NCI-H345 treated with DMSO at 0.1 percent for 48 hours (cell line): ENCODE data around the gene NBPF1.
"Not testable (repeated sequence)": the region's sequence is repeated elsewhere in the genome, so short reads cannot be mapped to it uniquely, and the experiment has no call there.

Experiments
- DNase-seq: peaks from one replicate; lab custom pipeline; 2025; ENCODE audit not compliant: unreplicated experiment; lab: John Stamatoyannopoulos, UW

Gene NBPF1

DNA sequence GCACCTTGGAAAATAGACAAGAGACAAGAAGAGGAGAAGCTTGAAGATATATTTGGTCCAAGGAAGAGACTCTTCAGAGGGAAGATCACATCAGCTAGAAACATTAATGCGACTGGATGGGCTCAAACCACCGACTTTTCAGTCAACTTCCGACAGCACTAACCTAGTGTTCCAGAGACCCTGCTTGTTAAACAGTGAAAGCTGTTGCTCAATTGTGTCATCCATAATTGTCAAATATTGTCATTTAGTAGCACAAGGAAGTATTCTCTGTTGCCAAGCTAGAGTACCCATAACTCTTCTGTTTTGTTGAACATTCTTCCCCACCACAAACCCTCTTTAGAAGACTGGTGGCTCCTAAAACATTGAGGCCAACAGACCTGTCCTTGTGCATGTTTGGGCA, 56.3 kb downstream of the NBPF1 start:
- DNase-seq: not testable (repeated sequence)

DNA sequence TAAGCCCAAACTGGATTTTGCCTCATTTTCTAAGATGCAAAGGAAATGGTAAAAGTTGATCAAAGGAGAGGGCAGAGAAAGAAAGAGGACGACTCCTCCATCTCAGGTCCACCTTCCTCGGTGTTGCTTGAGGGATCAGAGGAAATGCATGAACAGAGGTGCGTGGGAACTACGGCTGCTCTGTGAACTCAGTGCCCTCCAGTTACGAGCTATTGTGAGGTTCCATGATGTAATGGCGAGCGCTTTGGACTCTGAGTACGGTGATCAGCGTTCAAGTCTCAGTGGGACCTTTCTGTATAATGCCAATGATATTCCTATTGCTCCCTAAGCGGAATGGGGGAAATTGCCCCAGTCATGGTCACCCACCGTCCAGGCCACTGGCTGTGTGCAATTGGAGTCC, 60.1 kb downstream of the NBPF1 start:
- not testable (repeated sequence) for DNase-seq

DNA sequence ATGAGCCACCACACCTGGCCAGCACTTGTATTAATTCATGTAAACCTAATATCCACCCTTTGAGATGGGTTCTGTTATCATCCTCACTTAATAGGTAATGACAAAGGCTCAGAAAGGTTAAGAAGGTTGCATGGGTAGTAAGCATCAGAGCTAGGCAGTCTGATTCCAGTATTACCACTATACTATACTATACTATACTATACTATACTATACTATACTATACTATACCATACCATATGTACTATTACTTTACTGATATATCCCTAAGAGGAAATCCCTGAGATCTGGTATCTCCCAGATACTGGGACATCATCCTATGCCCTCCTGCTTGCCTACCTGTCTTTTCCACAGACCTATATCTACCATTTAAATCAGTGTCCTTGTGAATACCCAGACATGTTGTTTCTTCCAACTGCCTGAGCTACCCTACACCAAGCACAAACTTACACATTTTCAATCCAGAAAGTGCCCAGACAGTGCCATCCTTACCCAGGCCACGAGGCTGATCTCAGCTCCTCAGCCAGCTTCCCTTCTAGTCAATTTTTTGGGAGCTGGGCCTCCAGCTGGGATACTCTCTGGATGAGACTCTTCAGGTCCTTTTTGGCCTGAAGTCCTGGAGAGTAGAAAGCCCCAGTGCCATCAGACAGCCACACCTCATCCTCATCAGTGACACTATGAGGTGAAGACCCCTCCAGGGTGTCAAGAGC, 63.0 kb downstream of the NBPF1 start:
- not testable (repeated sequence) for DNase-seq

DNA sequence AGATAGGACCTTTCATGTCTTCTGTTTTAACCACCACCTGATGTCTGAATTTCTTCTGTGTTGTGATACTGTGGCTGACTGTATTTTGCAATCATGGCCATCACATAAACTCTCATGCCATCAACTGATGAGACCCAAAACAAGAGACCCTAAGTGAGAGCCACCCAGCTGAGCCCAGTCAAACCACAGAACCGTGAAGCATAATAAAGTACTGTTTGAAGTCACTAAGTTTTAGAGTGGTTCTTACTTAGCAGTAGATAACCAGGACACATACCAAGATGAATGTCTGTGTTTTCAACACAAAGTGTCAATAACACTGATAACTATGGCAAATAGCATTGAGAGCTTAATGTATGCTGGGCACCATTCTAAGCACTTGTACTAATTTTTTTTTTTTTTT, 63.8 kb downstream of the NBPF1 start:
- DNase-seq: not testable (repeated sequence)

DNA sequence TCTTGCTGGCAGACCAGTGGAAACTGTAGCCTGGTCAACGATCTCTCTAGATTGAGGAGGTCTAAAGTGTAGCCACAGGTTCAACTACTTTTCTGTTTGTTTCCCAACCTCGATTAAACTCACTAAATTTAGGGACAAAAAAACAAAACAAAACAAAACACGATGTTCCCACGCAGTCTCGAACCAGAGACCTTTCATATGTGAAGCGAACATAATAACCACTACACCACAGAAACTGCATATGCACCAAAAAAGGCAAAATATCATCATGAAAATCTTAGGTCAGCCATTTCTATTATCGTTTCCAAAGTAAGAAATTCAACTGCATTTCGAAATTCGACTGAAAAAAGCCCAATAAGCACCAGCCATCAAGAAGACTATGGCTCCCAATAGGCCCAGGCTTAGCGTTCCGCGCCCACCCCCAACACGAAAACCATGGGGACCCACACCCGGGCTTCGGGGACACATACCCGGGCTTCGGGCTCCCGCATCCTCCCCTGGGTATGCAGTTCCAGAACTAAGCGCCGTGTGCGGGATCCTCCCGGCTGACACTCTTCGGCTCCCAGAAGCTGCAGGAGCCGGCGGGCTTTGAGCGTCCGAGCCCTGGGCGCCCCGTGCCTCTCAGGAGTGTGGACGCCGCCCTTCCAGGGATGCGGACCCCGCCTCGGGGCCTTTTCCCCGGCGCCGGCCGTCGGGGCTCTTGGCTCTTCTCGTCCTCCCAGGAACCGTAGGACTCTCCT, 65.7 kb downstream of the NBPF1 start:
- DNase-seq: not testable (repeated sequence)

DNA sequence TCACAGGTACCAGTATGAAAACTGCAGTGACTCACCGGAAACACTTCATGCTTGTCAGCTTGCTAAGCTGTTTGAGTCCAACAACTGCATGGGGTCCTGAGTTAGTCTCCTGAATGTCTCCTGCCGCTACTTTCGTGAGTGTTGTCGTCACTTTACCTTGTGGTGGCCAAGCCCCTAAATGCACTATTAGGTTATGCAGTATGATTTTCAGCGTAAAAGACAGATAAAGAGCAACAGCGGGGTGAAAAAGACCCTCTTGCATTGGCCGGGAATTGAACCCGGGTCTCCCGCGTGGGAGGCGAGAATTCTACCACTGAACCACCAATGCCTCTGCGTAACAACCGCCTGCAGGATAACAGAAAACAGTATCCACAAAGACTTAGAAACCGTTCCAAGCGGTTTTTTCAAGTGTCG, 67.7 kb downstream of the NBPF1 start:
- DNase-seq: not testable (repeated sequence)

DNA sequence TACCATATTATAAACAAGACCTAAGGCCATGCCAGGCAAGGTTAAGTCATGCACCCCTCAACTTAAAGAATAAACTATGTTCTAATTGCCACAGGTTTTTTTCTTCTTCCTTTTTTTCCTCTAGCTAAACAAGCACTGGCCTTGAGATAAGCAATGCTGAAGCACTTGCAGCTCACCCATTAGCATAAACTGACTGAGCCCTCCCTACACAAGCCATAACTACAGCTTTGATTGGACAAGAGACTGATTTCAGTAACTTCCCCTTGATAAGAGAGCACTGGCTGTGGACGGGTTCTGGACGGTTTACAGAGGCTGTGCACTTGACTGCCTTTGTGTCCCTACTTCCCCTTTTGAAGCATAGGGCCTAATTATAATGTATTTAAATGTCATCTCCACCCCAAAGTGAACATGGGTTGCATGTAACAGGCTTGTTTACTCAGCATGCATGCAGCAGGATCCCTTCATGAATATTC, 72.9 kb downstream of the NBPF1 start:
- DNase-seq: not testable (repeated sequence)

DNA sequence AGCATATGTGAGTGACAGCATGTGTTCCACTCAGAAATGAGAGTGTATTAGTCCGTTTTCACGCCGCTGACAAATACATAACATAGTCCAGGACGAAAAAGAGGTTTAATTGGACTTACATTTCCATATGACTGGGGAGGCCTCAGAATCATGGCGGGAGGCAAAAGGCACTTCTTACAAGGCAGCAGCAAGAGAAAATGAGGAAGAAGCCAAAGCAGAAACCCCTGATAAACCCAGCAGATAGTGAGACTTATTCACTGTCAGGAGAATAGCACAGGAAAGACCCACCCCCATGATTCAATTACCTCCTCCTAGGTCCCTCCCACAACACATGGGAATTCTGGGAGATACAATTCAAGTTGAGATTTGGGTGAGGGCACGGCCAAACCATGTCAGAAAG, 75.8 kb downstream of the NBPF1 start:
- not testable (repeated sequence) for DNase-seq

DNA sequence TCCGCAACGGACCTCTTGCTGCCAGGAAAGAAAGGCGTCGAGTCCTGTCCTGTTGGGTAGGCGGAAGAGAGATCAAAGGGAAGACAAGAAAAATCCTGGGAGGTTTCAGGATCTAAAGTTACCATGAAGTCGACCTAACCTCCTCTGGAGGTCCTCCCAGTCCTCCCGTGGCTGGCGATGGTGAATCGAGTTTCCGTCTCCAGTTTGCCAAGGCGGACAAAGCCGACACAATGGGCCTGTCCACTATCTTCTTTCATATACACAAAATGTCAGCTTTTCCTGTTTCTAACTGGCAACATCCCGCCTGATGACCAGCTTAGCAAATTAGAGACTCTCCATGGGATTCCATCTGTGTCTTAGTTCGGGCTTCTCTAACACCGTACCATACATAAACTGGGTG, 76.6 kb downstream of the NBPF1 start:
- not testable (repeated sequence) for DNase-seq

DNA sequence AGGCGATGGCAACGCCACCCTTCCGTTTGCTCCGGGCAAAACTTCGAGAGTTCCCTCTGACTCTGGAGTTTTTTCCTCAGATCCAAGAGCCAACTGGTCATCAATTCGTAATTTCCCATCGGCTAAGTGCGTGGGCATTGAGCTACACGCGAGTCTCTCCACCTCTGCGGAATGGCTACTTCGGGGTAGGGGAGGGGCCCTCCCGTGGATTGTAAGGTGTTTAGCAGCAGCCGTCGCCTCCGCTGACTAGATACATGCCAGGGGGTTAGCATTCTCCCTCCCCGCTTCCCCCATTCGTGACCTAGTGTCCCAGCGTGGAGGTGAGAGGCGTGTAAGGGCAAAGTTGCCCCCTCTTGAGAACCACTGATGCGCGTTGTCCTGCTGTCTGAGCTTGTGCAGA, 77.5 kb downstream of the NBPF1 start:
- DNase-seq: not testable (repeated sequence)

DNA sequence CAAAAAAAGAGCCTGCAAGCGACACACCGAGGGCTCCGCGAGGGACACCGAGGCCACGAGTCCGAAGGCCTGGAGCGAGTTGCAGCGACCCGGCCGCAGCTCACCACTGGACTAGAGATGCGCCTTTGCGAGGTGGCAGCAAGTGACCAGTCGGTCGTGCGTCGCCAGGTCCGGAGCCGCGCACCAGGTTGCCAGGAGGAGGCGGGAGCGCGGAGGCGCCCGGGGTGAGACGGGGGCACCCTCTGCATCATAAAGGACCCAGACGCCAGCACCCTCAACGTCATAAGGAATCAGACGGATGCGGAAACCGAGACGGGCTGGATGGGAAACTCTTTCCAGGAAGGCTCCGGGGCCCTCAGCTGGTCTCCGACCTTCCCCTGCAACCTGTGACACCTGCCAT, 77.9 kb downstream of the NBPF1 start:
- not testable (repeated sequence) for DNase-seq

DNA sequence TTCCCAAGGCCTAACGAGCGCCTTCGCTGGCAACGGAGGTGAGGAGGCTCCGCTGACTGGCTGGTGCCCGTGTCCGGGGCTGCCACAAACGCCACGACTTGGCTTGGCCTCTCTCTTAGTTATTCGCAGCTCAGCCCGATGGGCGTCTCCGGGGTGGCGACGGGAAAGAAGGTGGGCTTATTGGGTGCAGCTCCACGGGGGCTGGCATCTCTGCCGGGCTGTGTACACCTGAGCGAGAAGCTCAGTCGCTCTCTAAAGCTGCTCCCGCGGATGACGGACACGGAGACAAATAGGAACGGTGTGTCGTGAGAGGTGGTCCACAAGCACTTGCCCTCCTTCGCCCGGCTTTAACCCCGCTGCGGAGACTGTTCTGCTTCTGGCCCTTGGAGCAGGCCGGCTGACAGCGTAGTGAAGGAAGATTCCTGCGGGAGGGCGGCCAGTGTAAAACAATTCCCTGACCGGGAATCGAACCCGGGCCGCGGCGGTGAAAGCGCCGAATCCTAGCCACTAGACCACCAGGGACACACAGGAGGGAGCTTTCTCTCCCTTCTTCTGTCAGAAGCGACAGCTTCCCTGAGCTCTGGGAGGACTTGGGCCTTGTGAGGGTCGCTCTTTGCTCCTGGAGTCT, 78.4 kb downstream of the NBPF1 start:
- DNase-seq: not testable (repeated sequence)

DNA sequence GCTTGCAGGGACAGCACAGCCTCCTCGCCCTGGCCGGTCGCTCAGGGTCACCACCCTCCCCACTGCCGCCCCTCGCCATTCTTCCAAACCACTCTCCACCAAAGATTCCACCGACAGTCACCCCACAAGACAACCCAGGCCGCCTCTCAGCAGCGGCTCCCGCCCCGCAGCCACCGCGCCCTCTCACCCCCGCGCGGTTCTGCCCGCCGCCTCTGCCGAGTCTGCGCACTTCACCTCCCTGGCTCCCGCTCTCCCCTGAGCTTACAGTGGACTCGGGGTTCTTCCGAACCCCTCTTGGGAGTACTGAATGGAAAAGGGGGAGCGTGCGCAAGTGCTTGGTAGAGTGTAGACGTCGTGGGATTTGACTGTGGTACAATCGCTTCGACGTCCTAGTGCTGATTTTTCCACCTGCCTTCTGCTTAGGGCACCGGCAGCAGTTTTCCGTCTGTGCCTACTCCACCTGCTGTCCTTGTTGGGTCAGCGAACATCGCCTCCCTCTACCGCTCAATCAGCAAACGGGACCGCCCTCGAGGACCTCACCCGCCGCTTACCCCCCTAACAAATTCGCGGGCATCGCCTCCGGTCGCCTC, 79.0 kb downstream of the NBPF1 start:
- DNase-seq: not testable (repeated sequence)

DNA sequence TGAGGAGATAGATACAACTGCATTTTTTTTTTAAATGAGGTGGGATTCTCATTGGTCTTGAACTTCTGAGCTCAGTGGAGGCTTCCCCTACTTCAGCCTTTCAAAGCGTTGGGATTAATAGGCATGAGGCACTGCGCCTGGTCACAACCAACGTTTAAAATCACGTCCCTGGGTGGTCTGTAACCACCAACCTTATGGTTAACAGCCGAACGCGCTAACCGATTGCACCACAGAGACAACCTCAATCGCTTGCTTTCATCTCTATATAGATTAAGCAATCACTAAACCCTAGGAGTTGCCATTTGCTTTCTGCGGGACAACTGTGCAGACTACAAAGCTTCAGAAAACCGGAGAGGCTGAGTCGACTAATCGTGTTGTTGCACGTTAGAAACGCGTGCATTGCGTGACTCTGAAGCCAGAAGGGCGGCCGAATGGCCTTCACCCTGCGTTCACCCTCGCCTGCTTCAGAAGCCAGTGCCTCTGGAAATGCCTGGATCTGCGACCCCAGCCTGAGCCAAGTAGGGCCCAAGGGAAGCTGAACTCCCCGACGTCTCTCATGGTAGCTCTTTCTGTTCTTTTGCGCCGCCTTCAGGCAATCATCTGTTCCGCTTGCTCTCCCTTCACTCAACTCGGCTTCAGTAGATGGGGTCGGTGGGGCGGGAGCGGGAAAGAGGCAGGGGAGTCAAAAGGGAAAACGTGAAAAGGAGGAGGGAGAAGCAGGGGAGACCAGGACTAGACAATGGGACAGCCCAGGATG, 81.0 kb downstream of the NBPF1 start:
- DNase-seq: not testable (repeated sequence)

DNA sequence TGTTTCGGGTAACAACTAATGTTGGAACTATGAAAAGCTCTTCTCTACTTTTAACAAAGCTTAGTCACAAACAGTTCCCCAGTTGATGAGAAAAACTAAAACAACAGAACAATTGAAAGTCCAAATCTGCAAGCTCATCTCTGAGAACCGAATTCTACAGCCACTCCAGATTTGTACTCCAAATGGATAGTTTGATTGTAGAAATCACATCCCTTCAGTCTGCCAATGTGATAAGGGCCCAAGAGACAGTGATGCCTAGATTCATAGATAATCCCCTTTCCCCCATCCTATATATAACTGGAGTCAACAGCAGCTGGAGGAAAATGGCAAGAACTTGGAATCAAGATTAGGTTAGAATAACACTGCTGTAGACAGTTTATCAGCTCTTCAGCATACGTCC, 85.0 kb downstream of the NBPF1 start:
- not testable (repeated sequence) for DNase-seq

DNA sequence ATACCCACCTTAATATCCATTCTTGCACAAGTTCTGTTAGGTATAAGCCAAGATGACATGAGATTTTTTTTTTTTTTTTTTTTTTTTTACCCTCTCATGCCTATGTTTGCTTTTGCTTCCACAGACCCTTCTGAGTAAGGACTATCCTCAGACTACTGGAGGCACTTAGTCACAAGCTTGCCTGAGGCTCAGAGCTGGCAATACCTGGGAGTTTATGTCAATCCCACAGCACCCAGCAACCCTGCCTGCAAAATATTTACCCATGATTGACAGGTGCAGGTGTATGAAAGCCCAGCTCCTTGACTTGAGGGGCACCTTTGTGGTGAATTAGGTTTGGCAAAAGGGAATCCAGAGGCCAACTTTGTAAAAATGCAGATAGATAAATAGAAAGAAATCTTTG, 87.6 kb downstream of the NBPF1 start:
- DNase-seq: not testable (repeated sequence)

DNA sequence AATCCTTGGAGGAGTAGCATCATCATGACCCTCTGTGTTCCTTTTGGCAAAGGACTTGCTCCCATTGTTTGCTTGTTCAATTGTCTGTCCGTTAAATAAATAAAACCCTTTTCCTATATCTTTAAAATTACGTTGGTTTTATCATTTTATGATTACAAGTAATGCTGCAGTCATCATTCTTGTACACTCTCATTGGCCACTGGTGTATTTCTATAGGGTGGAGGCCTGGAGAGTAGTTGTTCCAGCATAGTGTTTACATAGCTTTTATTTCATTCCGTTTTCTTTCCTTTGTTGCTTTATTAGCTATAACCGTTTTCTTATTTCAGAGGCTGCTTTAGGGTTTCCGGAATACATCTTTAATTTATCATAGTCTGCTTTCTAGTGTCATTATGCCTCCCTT, 91.7 kb downstream of the NBPF1 start:
- not testable (repeated sequence) for DNase-seq

DNA sequence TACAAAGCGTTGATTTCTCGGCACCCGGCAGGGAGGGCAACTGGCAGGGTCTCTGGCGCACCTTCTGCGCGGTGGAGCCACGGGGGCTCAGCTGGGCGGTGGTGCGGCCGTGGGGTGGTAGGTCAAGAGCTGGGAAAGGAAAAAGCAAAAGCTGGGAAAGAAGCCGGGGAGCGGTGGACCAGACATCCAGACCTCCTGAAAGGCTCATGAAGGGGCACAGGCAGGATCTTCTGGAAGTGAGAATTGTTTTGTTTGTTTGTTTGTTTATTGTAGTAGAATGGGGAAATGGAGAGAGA, 92.1 kb downstream of the NBPF1 start:
- no peak for DNase-seq

DNA sequence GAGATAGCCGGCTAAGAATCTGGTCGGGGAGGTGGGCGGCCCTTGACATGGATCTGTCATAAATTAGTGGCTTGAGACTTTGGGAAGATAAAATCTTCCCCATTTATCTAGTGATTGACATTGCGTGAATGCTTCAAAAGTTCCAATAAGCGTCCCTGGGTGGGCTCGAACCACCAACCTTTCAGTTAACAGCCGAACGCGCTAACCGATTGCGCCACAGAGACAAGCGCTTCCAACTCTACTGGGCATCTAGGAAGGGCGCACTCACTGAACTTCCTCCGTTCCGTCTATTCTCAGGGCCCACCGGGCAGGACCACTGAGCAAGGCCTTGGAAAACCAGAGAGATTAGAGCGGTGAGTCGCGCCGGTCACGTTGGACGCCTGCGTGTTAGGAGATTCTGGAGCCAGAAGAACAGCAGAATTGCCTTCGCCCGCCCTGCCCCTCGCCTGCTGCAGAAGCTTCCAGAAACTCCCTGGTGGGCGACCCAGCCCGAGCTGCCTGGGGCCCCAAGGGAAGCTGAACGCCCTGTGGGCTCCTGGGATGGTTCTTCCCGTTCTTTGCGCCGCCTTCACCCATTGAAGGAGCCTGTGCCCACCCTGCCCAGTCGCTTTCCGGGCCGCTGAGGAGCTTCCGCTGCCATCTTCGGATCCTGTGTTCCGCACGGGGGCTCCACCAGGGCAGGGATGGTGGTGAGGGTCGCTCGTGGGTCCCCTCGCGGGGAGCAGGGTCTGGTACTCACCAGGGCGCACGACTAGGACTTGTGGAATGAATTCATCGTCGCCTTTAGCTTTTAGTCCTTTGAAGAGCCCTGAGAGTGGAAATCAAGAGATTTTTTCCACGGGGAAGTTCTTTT, 92.7 kb downstream of the NBPF1 start:
- DNase-seq: not testable (repeated sequence)
